Measurements from ENCODE around the gene XXYLT1. TPM values are rescaled to one million over a fixed set of nuclear protein-coding genes. Genes with fewer than 3 reads are reported as not detected.
"Not testable (repeated sequence)": the region's sequence is repeated elsewhere in the genome, so short reads cannot be mapped to it uniquely, and the experiment has no call there.

XXYLT1 gene
- total RNA-seq, 1 experiment from 2014 or later = 16.9 TPM

DNA sequence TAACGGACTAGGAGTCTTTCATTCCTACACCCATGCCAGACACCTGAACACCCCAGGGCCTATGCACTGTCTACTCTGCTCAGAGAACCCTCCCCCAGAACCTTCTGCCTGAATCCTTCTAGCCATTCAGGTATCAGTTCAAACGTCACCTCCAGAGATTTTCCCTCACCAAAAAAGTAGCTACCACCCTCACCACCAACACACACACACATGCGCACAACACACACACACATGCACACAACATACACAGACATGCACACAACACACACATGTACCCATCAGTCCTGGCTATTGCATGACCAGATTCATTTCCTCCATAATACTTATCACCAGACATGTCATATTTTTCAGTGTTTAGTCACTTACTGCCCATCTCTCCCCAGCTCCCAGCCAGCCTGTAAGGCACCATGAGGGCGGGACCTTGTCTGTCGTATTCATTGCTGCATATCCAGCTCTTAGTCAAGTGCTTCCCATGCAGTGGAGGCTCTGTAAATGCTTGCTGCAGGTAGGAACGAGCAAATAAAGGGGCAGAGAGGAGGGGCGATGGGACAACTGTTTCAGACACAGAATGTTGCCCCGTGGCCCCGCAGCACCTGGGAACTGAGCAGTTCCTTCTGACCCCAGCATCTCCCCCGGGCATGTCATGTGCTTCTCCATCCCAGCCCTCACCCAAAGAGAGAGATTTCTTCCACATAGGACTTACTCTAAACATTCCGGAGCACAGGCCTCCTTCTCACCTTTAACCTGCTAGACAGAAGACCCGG, 29.2 kb downstream of the XXYLT1 start:
- DNase-seq (ENCODE audit: low read depth, low spot score) = no peak
- in situ Hi-C loops (cut with HindIII; ENCODE audit: low pct_unique_long_range_greater_than_20kb, low sequenced_read_pairs) = no loop called here

DNA sequence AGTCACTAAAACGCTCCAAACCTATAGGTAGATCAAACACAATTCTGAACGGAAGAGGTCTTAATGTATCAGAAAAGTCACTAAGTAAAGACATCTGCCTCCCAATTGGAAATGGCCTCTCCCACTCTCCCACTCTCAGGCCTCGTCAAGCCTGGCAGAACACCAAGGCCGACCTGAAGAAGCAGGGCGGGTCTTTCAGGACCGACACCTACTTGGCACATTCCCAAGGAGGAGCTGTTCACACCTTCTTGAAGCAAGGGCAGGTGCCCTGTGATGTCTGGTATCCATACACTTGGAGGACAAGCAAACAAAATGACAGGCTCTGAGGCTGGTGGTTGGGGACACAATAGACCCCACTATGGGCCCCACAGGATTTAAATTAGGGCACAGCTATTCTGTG, 30.0 kb downstream of the XXYLT1 start:
- in situ Hi-C loops (cut with HindIII; ENCODE audit: low pct_unique_long_range_greater_than_20kb, low sequenced_read_pairs) = no loop called here
- DNase-seq (ENCODE audit: low read depth, low spot score) = no peak

DNA sequence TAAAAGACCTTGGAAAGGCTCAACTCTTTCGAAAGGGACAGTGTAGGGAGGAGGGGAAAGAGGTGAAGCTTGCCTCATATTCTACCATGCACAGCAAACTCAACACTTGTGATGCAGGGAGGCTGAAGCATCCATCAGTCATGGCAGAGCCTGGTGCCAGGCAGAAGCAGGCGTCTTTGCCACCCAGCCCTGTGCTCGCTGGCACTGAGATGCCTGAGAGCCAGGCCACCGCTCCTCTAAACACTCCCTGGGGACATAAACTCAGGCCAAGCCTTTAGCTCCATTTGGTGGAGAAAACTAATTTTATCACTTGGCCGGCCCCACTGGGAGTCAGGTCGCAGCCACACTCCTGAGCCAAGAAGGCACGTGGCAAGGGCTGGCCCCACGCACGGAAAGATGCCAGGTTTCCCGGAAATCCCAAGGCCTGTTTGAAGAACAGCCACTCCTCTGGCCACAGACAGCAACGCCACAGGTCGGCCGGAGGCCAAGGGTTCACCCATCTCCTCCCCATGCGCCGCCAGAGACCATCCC, 30.7 kb downstream of the XXYLT1 start:
- in situ Hi-C loops (cut with HindIII; ENCODE audit: low pct_unique_long_range_greater_than_20kb, low sequenced_read_pairs) = no loop called here
- DNase-seq (ENCODE audit: low read depth, low spot score) = no peak

DNA sequence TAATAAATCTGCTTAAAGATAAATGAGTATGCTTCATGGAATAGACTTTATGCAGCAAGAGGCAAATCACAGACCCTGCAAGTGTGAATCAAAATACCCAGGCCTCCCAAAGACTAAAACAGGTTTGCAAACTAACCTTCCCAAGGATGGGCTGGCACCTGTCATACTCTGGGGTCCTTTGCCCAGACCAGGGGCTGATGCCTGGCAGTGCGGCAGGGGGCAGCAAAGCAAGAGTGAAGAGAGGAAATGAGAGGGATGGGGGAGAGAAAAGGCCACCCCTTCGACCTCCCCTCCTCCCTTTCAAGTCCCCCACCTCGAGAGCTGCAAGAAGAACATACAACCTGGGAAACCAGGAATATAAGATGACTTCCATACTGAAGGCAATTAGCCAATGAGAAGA, 31.8 kb downstream of the XXYLT1 start:
- in situ Hi-C loops (cut with HindIII; ENCODE audit: low pct_unique_long_range_greater_than_20kb, low sequenced_read_pairs) = no loop called here
- no peak for DNase-seq (ENCODE audit: low read depth, low spot score)

DNA sequence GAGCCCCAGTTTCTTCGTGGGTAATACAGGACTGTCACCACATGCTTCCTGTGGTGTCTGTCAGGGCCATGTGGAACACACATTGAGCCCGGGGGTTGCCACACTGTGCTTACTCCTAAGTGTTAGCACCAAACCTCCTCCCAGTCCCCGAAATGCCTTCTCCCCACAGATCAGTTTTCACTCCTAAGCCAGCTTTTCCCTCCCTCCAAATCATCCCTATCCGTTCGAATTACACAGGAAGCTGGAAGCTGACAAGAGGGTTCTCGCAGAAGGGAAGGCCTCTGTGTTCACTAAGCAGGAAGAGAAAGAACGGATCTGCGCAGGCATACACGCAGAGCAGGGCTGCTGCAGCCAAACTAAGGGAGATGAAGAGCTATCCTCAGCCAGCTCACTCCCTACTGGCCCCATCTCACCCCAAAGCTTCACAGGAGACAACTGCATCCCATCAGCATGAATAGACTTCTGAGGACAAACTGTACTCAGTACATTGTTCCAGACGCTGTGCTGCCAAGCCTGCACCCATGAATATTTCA, 32.3 kb downstream of the XXYLT1 start:
- in situ Hi-C loops (cut with HindIII; ENCODE audit: low pct_unique_long_range_greater_than_20kb, low sequenced_read_pairs) = no loop called here
- no peak for DNase-seq (ENCODE audit: low read depth, low spot score)

DNA sequence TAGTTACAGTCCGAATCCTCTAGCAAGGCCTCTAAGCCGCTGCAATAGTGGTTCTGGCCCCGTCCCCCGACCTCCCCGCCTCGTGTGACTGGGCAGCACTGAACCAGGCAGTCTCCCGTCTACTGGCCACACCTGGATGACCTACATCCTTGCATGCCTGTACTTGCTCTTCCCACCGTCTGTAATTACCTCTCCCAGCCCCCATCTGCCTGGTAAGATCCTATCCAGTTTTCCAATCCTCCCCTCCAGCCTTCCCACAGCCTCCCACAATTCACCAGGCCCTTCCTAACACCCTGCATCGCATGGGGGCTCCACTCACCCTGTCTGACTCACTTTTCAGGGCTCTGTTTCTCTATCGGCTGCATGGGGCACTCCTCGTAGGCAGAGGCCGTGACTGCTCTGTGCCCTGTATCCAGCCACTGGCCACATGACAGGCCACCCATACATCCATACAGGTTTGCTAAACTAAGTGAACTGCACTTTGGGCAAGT, 32.8 kb downstream of the XXYLT1 start:
- in situ Hi-C loops (cut with HindIII; ENCODE audit: low pct_unique_long_range_greater_than_20kb, low sequenced_read_pairs) = no loop called here
- no peak for DNase-seq (ENCODE audit: low read depth, low spot score)

DNA sequence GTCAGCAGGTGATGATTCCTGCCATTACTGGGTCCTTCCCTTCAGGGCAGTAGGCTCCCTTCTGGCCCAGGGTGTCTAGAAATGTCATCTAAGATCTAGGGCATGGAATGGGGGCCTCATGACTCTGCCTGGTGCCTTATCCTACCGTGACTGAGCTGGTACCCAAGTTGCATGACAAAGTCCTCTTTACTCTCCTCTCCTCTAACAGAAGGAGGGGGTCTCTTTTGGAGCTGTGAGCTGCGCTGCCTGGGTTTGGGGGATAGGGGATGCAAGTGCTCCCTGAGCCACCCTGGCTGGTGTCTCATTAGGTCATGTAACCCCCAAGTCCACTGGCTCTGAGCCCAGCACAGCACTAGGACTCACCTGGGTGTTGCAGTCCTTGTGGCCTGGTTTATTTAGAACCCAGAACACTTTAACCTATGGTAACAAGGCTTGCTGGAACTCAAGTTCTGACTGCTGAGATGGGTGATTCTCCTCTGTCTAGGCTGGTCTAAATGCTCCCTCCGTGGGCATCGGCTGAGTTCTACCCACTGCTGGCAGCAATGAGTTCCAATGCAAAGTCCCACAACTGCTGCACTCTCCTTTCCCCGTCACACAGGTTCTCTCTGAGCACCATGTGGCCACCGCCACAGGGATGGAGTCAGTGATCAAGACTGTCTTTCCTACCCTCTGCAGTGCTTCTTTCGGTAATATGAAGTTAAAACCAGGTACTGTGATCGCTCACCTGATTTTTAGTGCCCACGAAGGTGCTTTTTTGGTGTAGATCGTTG, 34.0 kb downstream of the XXYLT1 start:
- in situ Hi-C loops (cut with HindIII; ENCODE audit: low pct_unique_long_range_greater_than_20kb, low sequenced_read_pairs) = no loop called here
- no peak for DNase-seq (ENCODE audit: low read depth, low spot score)

DNA sequence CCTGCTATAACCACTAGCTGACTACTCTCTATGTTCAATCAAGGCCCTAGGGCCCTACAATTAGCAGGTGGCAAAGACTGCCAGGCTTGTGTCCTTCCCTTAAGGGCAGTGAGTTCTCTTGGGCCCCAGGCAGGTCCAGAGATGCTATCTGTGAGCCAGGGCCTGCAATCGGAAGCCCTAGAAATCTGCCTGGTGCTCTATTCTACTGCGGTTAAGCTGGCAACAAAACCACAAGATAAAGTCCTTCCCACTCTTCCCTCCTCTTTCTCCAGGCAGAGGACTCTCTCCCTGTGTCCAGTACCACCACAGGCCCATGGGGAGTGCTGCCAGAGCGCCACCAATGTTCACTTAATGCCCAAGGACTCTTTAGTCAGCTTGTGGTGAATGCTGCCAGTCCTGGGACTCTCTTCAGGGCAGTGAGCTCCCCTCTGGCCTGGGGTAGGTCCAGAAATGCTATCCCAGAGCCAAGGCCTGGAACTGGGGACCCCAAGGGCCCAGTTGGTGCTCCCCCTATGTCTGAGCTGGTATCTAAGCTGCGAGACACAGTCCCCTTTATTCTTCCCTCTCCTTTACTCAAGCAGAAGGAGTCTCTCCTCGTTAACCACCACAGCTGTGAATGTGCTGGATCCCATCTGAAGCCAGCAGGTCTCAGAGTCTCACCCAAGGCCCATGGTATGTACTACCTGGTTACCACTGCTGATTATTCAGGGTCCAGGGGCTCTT, 34.7 kb downstream of the XXYLT1 start:
- DNase-seq (ENCODE audit: low read depth, low spot score) = no peak
- in situ Hi-C loops (cut with HindIII; ENCODE audit: low pct_unique_long_range_greater_than_20kb, low sequenced_read_pairs) = no loop called here

DNA sequence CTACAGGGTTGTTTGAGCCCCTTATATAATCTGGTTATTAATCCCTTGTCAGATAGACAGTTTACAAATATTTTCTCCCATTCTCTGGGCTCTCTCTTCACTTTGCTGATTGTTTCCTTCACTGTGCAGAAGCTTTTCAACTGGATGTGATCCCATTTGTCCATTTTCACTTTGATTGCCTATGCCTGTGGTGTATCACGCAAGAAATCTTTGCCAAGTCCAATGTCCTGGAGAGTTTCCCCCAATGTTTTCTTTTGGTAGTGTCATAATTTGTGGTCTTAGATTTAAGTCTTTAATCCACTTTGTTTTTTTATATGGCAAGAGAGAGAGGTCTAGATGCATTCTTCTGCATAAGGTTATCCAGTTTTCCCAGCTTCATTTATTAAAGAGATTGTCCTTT, 40.7 kb downstream of the XXYLT1 start:
- in situ Hi-C loops (cut with HindIII; ENCODE audit: low pct_unique_long_range_greater_than_20kb, low sequenced_read_pairs) = no loop called here
- DNase-seq (ENCODE audit: low read depth, low spot score) = no peak

DNA sequence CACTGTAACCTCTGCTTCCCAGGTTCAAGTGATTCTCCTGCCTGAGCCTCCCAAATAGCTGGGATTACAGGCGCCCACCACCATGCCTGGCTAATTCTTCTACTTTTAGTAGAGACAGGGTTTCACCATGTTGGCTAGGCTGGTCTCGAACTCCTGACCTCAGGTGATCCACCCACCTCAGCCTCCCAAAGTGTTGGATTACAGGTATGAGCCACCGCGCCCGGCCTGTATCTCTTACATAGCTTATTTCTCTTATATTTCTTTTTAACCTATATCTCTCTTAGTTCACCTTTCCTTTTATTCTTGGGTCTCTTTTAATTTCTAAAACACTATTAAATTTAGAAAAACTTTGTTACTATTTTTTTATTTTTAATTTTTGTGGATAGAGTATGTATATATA, 42.1 kb downstream of the XXYLT1 start:
- in situ Hi-C loops (cut with HindIII; ENCODE audit: low pct_unique_long_range_greater_than_20kb, low sequenced_read_pairs); DNase-seq (ENCODE audit: low read depth, low spot score): not testable (repeated sequence)

DNA sequence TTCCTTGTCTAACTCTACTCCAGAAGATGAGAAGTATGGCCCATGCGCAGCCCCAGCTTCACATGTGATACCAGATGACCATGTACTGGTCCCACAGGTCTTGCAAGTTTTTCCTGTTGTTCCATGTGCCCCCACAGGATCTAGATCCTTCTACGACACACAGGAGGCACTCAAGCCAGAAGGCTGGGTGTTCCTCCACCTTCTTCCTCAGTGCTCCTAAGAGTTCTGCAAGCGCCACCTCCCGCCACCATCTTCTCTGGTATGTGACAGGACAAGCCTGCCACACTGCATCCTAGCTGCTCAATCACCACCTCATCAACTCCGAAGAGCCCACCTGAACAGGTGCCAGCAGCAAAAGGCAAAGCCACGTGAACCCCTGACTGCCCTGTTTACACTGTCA, 43.1 kb downstream of the XXYLT1 start:
- in situ Hi-C loops (cut with HindIII; ENCODE audit: low pct_unique_long_range_greater_than_20kb, low sequenced_read_pairs) = no loop called here
- DNase-seq (ENCODE audit: low read depth, low spot score) = no peak

DNA sequence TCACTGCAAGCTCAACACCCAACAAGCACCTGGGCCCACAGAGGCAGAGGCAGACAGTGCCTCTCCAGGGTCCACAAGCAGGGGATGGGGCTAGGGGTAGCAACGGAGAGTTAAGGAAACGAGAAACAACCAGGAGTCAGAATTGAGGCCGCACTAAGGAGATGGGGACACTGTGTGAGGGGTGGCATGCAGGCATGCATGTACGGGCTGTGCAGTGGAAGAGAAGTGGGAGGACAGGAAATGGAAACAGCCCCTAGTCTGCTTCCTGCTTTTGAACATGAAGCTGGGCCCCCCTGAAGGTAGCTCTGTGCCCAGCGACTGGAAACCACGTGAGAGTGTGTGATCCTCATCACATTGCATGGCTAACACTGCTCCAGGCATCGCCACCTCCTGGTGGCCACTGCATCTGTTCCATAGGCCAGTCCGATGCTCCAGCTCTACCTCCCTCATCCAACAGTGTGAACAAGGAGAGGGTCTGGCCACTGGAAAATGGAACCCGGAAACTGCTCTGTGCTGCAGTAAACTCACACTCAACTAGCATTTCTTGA, 44.0 kb downstream of the XXYLT1 start:
- DNase-seq (ENCODE audit: low read depth, low spot score) = peak; percentile 50
- in situ Hi-C loops (cut with HindIII; ENCODE audit: low pct_unique_long_range_greater_than_20kb, low sequenced_read_pairs) = no loop called here

DNA sequence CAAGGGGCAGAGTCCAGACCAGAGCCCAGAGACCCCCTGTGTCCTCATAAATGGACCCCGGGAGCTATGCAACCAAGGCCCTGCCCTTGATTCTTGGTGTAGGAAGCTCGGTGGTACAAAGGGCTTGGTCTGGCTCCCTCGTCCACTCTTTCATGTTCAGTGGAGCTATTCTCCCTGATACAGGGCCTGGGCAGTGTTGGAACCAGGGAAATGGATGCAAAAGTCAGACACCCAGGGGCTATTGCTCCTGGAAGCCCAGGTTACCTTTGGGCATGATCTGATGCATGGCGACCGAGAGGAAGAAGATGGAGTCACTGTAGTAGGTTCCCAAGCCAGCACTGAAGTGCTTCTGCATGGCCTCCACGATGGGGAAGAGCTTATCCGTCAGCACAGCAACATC, 44.5 kb downstream of the XXYLT1 start:
- in situ Hi-C loops (cut with HindIII; ENCODE audit: low pct_unique_long_range_greater_than_20kb, low sequenced_read_pairs) = no loop called here
- no peak for DNase-seq (ENCODE audit: low read depth, low spot score)

DNA sequence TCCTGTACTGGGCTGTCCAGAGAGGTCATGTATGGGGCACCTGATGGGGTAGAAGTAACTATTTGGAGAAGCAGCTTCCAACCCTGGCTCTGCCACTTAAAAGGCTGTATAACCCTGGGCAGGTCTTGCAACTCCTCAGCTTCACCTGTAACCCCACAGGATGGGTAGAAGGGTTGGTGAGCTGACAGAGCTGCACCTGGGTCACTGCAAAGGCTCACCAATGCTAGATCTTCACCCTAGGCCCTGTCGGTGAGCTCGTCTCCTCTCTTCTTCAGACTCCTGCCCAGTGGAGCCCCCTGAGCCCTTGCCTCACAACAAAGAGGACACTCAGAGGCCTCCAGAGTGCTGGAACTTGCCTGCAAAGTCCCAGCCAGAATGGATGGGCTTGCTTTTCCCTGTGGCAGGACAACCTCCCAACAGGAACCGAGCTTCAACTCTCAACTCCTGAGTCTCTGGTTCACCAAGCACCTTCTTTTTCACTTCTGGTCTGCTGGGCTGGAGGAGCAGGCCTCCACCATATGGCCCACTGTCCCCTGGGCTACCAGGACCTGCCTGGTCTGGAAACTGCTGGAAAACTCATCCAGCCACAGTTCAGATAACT, 45.9 kb downstream of the XXYLT1 start:
- no peak for DNase-seq (ENCODE audit: low read depth, low spot score)
- in situ Hi-C loops (cut with HindIII; ENCODE audit: low pct_unique_long_range_greater_than_20kb, low sequenced_read_pairs) = no loop called here

DNA sequence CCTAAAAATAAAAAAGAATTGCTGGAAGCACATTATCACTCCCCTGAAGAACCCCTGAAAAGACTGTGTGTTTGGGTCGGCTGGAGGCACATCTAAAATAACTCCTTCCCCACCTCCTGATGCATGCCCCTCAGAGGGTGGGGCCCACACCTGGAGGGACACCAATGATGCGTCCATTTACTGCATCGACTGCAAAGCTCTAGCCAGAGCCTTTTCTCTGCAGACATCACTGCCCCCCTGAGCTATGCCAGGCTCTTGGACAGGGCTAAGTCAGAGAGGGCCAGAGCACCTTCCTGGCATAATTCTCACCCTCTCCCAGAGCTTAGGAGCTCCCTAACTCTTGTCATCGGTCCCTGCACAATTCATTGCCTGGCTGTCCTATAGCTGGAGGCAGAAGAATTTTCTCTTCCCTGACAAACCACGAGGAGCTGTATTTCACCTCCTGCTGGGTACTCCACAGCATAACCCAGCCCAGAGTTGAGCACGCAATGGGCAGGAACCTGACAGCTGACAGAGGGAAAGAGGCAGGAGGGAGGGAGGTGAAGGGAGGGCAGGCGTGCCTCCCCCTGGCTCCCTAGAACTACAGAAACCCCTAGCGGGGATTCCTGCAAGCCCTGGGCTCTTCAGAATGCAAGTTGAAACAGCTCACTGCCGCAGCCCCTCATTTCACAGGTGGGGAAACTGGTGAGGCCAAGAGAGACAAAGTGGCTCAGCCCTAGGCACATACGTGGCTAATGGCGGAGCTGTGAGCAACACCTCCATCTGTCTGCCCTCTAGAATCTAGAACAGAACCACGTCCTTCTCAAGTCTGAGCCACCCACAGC, 46.6 kb downstream of the XXYLT1 start:
- in situ Hi-C loops (cut with HindIII; ENCODE audit: low pct_unique_long_range_greater_than_20kb, low sequenced_read_pairs) = no loop called here
- no peak for DNase-seq (ENCODE audit: low read depth, low spot score)

DNA sequence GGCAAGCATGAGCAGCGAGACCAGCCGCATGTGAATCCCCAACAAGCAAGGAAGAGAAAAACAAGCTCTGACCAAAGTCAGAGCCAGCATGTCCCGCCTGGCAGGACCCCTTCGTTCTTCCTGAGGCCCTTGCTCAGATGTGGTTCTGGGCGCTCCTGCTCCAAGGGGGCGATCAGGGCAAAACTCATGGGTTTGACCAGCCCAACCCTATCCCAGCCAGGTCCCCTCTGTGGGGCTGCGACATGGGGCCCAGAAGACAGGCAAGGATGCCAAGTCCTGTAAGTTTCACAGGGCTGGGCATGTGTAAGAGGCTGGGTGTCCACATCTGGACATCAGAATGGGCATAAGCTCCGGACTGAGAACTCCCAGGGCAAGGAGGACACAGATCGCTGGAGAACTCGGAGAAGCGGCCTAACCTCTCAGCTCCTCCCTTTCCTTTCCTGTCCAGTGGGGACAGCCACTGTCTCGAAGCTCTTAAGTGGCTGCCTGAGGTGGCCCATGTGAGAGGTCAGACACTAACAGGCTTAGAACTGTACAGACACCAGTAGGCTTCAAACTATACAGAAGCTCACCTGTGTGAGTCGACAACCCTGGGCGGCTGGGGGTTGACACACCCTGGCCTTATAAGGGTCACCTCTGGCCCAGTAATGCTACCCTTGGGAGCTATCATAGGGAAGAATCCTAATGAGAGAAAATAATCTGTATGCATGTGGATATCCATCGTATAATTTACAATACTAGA, 48.9 kb downstream of the XXYLT1 start:
- in situ Hi-C loops (cut with HindIII; ENCODE audit: low pct_unique_long_range_greater_than_20kb, low sequenced_read_pairs) = no loop called here
- DNase-seq (ENCODE audit: low read depth, low spot score) = no peak
